RPMI7951 (cell line): ENCODE measurements around the gene PACSIN2. TPM values are rescaled to one million over a fixed set of nuclear protein-coding genes. Genes with fewer than 3 reads are reported as not detected.

Experiments used
- DNase-seq: peaks from one replicate; pipeline ENCODE4 v3.0.0-alpha.2; 2012; ENCODE audit warnings: low read depth
- total RNA-seq: library from RNA; depleted of rRNA; stranded (reverse); fragments of >200 nt; shearing (Covaris generic); gene quantifications from 2 replicates; pipeline ENCODE4 v1.2.3, GENCODE V29; 2014; rRNA removed

Gene PACSIN2
- total RNA-seq, 1 experiment from 2014 or later, result 26.6 TPM

- DNase-seq, result no peak
Measured at GRCh38 chr22:42825796-42826195, 189.2 kb downstream of the PACSIN2 start.

- no peak for DNase-seq
Measured at GRCh38 chr22:42821386-42821785, 193.6 kb downstream of the PACSIN2 start.

GRCh38 chr22:42820045-42820763 is 194.7 kb downstream of the PACSIN2 start:
- peak; percentile 63 for DNase-seq

Other genes with a start within 250 kb of the PACSIN2 start
- gene ARFGAP3, start 157.9 kb downstream of the PACSIN2 start, total RNA-seq, result 49.3 and 51.2 TPM in 2 replicates
- 3.7 and 5.0 TPM in 2 replicates for gene TTLL1, start 74.2 kb upstream of the PACSIN2 start, total RNA-seq
- 0.20 TPM in 1 of 2 replicates, not detected in the other for gene BIK, start 95.6 kb upstream of the PACSIN2 start, total RNA-seq
- gene MCAT, start 128.2 kb upstream of the PACSIN2 start, total RNA-seq, result 17.5 and 21.6 TPM in 2 replicates
- 285 and 426 TPM in 2 replicates for gene TSPO, start 136.4 kb upstream of the PACSIN2 start, total RNA-seq
- gene TTLL12, start 172.0 kb upstream of the PACSIN2 start, total RNA-seq, result 17.9 and 21.7 TPM in 2 replicates